GM19452 (cell line): Measurements from ENCODE around the gene MTHFD2.
"Not testable (repeated sequence)": the region's sequence is repeated elsewhere in the genome, so short reads cannot be mapped to it uniquely, and the experiment has no call there.

Experiments
- ATAC-seq: cut with Tn5 transposase; IDR thresholded peaks from one replicate; pipeline ENCODE4 v1.9.1; 2021; ENCODE audit not compliant: unreplicated experiment

Gene MTHFD2

DNA sequence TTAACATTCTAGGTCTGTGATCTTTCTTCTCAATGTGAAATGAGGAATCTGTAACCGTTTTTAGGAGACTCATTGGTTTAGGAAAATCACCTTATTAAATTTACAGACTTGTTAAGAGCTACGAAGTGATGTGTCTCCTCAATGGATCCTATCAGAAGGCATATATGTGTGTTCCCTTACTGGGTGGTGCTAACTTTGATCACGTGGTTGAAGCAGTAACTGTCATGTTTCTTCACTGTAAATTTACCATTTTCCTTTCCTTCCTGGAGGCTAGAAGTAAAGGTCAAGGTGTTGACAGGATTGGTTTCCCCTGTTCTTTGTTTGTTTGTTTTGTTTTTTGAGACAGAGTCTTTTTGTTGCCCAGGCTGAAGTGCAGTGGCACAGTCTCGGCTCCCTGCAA lies 1.4 kb upstream of the MTHFD2 start:
- no peak for ATAC-seq

DNA sequence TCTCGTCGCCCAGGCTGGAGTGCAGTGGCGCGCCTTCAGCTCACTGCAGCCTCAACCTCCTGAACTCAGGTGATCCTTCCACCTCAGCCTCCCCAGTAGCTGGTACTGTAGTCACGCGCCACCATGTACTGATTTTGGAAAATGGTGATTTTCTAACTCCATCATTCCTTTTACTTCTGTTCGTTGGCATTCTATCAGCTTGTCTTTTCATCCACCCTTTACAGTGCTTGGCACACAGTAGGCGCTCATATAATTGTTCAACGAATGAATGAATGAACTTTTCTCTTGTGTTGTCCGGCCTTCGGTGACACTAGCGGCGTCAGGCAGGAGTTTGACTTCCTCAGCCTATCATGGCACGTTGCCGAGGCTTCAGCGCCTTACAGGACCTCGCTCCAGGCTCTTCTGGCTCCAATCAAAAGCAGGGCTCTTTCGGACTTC lies 373 bp upstream of the MTHFD2 start:
- ATAC-seq = no peak

DNA sequence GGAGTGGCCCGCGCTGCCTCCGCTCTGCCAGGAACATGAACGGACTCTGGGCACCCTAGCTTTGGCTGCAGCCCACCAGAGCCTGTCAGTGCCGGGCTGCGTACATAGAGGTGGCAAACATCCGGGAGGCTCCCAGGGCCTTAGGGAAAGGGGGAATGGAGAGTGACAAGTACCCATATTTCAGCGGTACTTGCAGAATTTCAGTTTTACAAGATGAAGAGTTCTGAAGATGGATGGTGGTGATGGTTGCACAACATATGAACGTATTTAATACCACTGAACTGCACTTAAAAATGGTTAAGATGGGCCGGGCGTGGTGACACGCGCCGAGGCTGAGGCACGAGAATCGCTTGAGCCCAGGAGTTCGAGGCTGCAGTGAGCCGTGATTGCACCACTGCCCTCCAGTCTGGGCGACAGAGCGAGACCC lies 873 bp downstream of the MTHFD2 start:
- no peak for ATAC-seq

DNA sequence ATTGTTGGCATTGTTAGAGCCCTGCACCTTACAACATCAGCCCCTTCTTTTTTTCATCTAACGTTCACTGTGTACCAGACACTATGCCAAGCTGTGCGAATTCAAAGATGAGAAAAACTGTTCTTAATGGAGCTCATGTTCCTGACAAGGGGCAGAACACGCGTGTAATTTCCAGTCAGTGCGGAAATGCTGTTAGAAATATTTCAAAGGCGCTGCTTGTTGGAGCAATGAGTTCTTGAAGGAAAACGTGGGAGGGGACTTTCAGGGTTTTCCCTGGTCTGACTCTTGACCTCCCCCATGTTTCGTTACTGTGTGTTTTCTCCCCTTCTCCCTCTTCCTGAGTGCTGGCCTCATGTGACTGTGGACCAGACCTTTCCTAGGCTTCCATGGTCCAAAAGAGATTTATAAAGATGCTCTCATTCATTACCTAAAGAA lies 1.5 kb downstream of the MTHFD2 start:
- no peak for ATAC-seq

DNA sequence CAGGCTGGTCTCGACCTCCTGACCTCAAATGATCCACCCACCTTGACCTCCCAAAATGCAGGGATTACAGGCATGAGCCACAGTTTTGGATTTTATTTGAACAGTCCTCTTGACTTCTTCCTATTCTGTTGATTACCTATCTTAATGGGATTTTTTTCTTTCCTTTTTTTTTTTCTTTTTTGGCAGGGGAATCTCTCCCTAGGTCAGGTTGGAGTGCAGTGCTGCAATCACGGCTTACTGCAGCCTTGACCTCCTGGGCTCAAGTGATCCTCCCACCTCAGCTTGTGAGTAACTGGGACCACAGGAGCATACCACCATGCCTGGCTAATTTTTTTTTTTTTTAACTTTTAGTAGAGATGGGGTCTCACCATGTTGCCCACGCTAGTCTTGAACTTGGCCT lies 2.8 kb downstream of the MTHFD2 start:
- ATAC-seq = no peak

DNA sequence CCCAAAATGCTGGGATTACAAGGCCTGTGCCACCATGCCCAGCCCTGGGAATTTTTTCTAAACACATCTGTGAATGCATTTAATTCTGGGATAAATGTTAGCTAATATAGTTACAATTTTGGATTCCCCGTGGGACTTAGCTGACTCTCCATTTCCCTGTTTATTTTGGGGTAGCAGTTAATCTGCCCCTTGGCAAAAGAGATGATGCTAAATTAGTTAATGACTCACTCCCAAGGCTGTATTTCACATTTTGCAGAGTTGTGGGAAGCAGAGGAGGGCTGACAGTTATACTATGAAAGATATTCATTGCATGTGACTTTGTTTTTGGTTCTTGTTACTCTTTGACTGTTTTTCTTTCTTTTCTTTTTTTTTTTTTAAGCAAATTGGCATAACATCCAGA lies 3.2 kb downstream of the MTHFD2 start:
- no peak for ATAC-seq

DNA sequence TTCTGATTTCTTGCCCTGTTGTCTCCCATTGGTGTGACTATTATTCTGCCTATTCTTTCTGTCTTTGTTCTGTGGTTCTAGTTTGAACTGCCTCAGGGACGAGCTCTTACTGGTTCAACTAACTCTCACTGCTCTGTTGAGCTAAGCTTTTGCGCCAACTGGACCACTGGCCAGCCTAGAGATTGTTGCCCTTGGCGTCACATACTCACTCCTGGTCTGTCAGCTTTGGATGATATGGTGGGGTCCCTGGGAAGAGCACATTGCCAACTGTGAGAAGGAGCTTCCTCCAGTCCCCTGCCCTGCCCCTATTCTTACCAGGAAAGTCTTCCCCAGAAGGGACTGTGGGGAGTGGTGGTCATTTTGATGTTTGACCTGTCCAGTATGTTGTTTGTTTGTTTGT lies 6.0 kb downstream of the MTHFD2 start:
- ATAC-seq = no peak

DNA sequence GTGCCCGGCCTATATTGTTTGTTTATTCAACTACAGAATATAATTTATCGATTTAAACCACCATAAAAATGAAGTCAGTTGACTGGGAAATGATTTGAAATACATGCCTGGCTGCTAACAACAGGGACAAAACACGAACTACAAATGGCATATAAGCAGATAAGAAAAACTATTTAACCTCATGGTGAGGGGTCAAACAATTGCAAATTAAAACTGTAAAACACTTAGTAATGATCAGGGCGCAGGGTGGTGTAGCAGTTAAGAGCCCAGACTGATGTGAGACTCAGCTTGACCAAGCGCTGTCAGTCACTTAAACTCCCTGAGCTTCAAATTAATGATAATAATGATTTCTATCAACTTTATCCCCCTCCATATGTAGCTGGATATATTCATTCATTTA lies 6.7 kb downstream of the MTHFD2 start:
- no peak for ATAC-seq

DNA sequence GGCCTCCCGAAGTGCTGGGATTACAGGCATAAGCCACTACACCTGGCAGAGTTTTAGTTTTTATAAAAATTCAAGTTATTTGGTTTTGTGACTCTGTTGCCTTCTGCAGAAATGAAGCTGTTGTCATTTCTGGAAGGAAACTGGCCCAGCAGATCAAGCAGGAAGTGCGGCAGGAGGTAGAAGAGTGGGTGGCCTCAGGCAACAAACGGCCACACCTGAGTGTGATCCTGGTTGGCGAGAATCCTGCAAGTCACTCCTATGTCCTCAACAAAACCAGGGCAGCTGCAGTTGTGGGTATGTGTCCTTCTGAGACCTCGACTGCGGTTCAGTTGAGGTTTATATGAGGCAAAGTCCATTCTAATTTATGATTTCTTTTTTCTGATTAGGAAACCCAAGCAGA lies 7.2 kb downstream of the MTHFD2 start:
- ATAC-seq = peak; percentile 30

DNA sequence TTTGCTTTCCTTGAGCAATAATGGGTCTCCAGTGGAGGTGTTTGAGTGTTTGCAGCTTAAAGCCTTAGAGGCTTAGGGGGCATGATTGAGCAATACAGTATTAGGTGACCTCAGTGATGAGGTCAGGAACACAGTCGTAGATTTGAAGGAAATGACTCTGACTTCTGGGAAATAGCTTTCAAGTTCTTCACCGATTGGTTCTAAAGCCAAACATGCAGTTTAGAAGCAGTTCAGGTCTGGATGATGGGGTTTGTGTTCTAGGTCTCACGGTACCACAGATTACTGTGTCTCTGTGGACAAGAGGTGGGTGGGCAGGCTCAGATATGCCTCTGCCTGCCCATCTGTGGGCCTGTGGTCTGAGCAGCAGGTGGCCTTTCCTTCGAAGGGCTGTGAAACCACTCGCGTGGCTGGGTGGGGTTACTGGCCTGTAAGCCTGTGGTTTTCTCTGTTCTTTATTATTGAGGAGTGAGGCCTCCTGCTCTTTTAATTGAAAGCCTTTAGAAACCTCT lies 7.8 kb downstream of the MTHFD2 start:
- peak; percentile 89 for ATAC-seq

DNA sequence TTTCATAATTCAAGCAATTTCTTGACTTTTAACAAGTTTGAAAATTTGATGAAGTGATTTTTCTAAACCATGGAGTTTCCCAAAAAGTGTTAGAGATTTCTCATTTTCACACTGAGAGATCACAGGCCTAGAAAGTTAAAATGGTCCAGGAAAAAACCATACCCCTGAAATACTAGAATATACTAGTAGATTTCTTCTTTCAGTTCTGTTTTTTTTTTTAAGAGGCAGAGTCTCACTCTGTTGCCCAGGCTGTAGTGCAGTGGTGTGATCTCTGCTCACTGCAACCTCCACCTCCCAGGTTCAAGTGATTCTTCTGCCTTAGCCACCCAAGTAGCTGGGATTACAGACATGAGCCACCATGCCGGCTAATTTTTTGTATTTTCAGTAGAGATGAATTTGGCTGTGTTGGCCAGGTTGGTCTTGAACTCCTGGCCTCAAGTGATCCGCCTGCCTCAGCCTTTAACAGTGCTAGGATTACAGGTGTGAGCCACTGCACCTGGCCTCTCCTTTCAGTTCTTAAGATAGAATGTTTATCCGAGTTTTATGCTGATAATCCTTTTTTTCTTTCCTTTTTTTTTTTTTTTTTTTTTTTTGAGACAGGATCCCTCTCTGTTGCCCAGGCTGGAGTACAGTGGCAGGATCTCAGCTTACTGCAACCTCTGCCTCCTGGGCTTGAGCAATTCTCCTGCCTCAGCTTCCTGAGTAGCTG lies 14.4 kb downstream of the MTHFD2 start:
- no peak for ATAC-seq

DNA sequence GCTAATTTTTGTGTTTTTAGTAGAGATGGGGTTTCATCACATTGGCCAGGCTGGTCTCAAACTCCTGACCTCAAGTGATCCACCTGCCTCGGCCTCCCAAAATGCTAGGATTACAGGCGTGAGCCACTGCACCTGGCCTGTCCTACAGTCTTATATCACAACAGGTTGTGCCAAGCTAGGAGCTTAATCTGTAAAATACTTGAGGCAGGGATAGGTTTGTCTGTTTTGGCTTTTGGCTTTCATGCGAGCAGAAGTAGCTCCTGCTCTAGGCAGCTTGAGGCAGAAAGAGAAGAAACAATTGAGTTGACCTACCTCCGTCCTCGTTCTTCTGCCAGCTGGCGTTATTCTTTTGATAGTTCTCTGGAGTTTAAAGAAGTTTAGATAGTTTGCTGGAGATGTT lies 17.4 kb downstream of the MTHFD2 start:
- not testable (repeated sequence) for ATAC-seq

DNA sequence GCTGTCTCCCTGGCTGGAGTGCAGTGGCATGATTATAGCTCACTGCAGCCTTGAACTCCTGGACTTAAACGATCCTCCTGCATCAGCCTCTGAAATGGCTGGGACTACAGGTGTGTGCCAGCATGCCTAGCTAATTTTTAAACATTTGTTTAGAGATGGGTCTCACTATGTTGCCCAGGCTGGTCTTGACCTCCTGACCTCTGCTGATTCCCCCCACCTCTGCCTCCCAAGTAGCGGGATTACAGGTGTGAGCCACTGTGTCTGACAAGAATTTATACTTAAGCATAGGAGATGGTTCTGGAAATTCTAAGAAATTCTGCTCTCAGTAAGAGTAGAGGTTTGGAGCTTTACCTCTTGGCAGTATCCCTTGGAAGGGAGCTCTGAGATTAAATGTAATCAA lies 18.2 kb downstream of the MTHFD2 start:
- ATAC-seq = no peak

DNA sequence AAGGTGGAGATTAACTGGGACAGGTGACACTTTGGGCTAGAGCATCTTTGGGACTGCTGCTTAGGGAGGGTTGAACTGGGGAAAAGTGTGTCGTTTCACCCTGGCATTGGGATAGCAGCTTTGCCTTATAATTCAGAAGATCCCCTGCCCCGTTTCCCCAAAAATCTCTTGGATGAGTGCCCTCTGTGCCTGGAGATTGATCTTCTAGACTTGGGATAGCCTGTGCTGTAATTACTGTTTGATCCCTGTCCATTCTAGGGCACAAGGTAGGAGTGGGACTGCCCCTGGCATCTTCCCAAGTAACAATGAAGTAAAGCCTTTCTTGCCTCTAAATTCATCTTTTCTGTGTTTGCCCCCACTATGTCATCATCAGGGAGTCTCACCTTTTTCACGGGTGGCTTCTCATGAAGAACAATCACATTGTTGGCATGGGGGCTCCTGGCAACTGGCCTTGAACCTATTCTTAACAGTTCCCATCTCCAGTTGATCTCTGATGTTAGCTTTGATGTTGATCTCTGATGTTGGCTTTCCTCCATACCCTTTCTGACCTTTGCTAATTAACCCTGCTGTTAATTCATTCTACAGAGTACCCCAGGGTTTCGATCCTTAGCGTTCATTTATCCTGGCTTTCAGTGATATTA lies 21.6 kb downstream of the MTHFD2 start:
- no peak for ATAC-seq

DNA sequence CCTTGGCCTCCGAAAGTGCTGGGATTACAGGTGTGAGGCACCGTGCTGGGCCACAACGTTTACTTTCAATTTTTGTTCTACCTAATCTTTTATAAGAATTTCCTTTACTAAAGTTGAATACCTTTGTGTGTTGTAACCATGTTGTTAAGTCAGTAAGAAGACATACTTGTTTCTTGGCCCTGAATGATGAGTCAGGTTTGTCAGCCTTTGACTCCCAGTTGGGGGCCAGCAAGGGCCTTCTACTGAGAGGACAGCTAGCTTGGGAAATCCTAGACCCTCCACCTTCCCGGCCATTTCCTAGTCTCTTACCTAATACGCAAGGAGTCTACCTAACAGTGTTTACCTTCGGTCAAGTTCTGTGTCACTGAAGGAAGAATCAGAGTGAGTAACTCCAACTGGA lies 22.7 kb downstream of the MTHFD2 start:
- ATAC-seq = no peak

DNA sequence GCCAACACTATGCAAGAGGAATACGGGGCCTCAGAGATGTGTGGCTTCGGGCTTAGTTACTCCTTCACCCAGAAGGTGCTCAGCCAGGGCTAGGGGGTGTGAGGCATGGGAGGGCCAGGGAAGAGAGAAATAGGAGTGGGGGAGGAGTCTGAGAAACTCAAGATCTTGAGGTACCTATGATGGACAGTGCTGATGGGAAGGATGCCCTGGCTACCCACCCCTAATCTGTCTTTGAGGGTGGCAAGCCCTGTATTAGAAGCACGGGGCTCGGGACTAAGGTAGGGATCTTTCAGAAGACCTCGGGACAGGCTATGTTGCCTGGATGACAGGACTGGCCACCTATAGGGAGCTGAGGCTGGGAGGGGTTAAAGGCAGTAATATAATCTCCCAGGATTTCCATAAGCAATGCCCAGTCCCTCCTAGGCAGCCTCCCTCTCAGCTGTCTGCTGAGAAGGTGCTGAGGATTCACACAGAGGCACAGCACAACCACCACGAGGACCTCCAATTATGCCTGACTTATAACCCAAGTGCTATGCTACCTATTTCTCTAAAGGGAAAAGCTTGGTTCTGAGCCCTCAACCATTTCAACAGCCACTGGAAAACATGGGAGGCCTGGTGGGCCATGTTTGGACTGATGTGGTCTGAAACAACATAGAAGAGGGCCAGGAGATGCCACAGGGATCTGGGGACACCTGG lies 23.3 kb downstream of the MTHFD2 start:
- no peak for ATAC-seq

DNA sequence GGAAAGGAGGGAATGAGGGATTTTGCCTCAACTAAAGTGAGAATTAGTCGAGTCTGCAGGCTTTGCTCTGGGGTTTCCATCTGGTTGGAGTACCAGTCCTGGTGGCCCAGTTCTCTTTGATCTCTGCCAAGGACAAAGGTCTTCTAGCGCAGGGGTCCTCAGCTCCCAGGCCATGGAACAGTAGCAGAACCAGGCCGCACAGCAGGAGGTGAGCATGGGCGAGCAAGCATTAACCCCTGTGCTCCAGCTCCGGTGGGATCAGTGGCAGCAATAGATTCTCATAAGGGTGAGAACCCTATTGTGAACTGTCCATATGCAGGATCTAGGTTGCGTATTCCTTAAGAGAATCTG lies 23.9 kb downstream of the MTHFD2 start:
- no peak for ATAC-seq

DNA sequence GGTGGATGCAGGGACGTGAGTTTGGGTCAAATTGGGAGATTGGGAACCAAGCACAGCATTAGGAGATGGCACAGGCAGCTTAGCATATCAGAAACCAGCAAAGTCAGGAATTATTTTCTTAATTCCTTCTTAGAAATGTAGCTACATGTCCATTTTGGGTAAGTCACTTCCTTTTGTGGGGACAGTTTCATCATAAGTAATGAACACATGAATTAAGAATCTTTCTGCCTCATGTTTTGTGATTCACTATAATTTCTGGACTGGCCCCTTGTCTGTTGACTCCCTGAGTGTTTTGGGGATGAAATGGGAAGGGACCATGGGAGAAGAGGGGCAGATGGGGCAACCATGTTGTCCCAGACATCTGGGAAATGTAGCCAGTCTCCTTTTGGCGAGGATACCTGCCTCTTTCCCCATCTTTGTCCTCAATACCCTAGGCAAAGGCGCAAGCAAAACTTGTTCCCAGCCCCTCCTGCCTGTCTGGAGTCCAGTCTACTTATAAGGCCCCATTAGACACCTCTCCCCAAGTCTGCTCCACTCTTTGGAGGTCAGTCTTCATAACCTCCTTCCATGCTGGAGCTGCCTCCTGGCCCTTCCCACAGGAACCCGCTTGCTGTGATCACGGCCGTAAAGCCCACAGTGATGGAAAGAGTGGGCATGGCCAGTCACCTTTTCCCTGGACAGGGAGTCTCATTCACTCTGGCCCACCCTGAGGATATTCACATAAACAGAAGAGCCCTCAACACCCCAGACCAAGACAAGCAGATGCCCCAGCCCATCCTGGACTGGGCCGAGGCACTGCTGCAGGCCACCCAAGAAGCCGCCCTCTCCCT lies 25.7 kb downstream of the MTHFD2 start:
- no peak for ATAC-seq

DNA sequence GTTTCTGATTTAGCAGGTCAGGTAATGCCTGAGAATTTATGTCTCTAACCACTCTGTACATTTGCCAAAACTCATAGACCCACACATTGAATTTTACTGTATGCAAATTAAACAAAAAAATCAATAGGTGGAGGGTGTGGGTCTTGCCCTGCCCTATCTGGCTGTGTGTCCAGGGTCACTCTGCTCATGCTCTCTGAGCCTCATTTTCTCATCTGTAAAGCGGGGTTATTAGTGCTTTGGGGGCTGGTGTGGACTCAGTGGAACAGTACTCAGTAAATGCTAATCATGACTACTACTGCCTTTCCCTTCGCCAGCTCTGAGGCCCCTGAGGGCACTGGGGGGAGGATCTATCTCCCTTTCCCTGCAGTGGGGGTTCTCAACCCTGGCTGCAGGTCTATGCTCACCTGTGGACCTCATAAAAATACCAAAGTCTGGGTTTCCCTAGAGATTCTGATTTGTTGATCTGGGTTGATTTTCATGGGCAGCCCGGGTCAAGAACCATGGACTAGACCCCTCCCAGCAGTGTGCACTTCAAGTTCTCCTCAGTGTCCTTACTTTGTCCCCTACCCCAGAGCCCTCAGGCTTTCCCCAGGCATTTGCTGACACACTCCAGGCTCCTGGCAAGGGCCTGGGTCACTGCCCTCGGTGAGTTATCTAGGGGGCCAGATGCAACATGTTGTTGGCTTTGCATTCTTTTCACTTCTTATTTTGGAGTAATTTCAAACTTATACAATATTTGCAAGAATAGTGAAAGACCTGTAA lies 27.5 kb downstream of the MTHFD2 start:
- ATAC-seq = no peak

DNA sequence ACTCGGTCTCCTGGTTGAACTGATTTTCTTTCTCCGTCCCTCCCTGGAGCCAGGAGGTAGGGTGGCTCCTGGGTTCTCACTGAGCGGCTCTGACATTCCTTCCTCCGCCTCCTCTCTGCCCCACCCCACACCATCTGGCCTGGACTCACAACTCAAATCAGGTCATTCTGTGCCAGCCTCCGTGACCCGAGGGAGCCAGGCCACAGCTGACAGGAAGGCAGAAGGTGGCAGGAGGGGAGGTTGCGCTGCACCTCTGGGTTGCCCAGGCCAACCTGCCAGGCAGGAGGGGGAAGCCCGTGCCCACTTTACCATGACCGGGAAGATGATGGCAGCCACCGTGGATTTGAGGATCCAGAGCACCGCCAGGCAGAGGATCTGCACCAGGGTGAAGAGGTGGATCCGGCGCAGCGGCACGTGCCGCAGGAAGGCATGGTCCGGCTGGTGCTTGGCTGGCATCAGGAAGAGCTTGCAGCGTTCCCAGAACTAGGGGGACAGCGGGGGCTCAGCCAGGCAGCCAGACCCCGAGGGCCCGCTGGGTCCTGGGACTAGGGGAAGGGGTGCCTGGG lies 28.3 kb downstream of the MTHFD2 start:
- ATAC-seq = no peak
